Gastroesophageal sphincter (tissue), 4 donors: ENCODE results near the gene HTRA1. TPM values are rescaled to one million over a fixed set of nuclear protein-coding genes. Genes with fewer than 3 reads are reported as not detected.

Experiments
- ATAC-seq: fragments of 150-250 bp; one replicate; pipeline ENCODE4 v1.9.1; 2016; ENCODE audit warnings: mild to moderate bottlenecking, moderate library complexity
- H3K27ac ChIP-seq, 4 donors: fragments of 200-600 bp; sonication (generic) in 3 of 4; 1 replicate in 3 of 4; 2 replicates in 1 of 4; pipeline ENCODE4 v1.5.1; 2016 to 2019
- H3K27me3 ChIP-seq: fragments of 200-600 bp; sonication (generic); one replicate; pipeline ENCODE4 v1.5.1; 2019
- H3K36me3 ChIP-seq, 2 donors: fragments of 200-600 bp; sonication (generic); one replicate each; pipeline ENCODE4 v1.5.1; 2019; ENCODE audit warnings: control low read depth in 1 of 2
- H3K4me1 ChIP-seq, 3 donors: fragments of 200-600 bp; sonication (generic); 1 replicate in 2 of 3; 2 replicates in 1 of 3; pipeline ENCODE4 v1.5.1; 2016 to 2019; ENCODE audit warnings: control low read depth in 2 of 3
- H3K4me3 ChIP-seq, 2 donors: fragments of 200-600 bp; sonication (generic); one replicate each; pipeline ENCODE4 v1.5.1; 2019; ENCODE audit warnings: mild to moderate bottlenecking in 1 of 2, moderate library complexity in 1 of 2
- H3K9me3 ChIP-seq, 3 donors: fragments of 200-600 bp; sonication (generic); one replicate each; pipeline ENCODE4 v1.5.1; 2017 to 2019; ENCODE audit warnings: control low read depth in 2 of 3
- CTCF ChIP-seq, 4 experiments: fragments of 200-600 bp in 2 of 4; fragments of 450-650 bp in 2 of 4; sonication (generic) in 1 of 4; IDR thresholded peaks; one replicate each; pipeline ENCODE4 v1.5.1; 2017 to 2019; ENCODE audit warnings: antibody characterized with exemption in 4 of 4, mild to moderate bottlenecking in 2 of 4, moderate library complexity in 2 of 4
- EP300 ChIP-seq: sonication (generic); formaldehyde crosslinking; IDR thresholded peaks from one replicate; pipeline ENCODE4 v1.6.1; 2017; ENCODE audit warnings: antibody characterized with exemption, mild to moderate bottlenecking
- POLR2A ChIP-seq, 2 donors: fragments of 450-650 bp; IDR thresholded peaks; one replicate each; pipeline ENCODE4 v1.6.1; 2017; ENCODE audit warnings: antibody characterized with exemption in 2 of 2, mild to moderate bottlenecking in 2 of 2, moderate library complexity in 1 of 2
- POLR2AphosphoS5 ChIP-seq: sonication (generic); formaldehyde crosslinking; IDR thresholded peaks from one replicate; pipeline ENCODE4 v1.6.1; 2017; ENCODE audit warnings: antibody characterized with exemption
- WGBS, 2 donors: methylation state at CpG; one replicate each; pipeline ENCODE4 v1.1.5; 2018; ENCODE audit warnings: low coverage in 1 of 2; 5-methylcytosine and 5-hydroxymethylcytosine counted together
- total RNA-seq, 4 donors: library from RNA; depleted of rRNA; stranded (reverse); fragments of >200 nt; gene quantifications; one replicate each; pipeline ENCODE4 v1.1.0, GENCODE V29; 2016

The HTRA1 gene
- total RNA-seq, 4 donors from 2014 or later, result 107 to 137 (median 111) TPM

- Histone ChIP-seq H3K4me3 (no peak overlapping the region), H3K27ac (no peak overlapping the region), H3K9me3 (no peaks in the 10 kb centered on the region), H3K27me3 (no peaks in the 10 kb centered on the region), H3K4me1 (peaks cover 0 to 51% (median 33%) of the 10 kb centered on the region in 3 donors), H3K36me3 (no peaks in the 10 kb centered on the region)
- no peak for ATAC-seq
- WGBS, 2 donors, result 99 to 100% methylated on average over 1 to 4 of the region's 4 CpGs
- TF ChIP-seq CTCF (IDR thresholded peaks at IDR 0.05) (no peak), POLR2AphosphoS5 (no peak), POLR2A (IDR thresholded peaks at IDR 0.05) (no peak), EP300 (no peak)
These were observed 10.3 kb downstream of the HTRA1 start for GRCh38 chr10:122471531-122472177.

- Histone ChIP-seq H3K4me1 (peaks cover 0 to 64% (median 33%) of the 10 kb centered on the region in 3 donors), H3K36me3 (no peaks in the 10 kb centered on the region), H3K9me3 (no peaks in the 10 kb centered on the region), H3K4me3 (no peak overlapping the region), H3K27ac (no peak overlapping the region), H3K27me3 (no peaks in the 10 kb centered on the region)
- ATAC-seq, result no peak
- TF ChIP-seq EP300, result no peak
- no peak for TF ChIP-seq POLR2AphosphoS5
- no peak for TF ChIP-seq POLR2A (IDR thresholded peaks at IDR 0.05)
- no peak for TF ChIP-seq CTCF (IDR thresholded peaks at IDR 0.05)
- 81 to 88% methylated on average over 4 to 8 of the region's 8 CpGs for WGBS, 2 donors
These were observed 11.8 kb downstream of the HTRA1 start for GRCh38 chr10:122473116-122473515.

- TF ChIP-seq CTCF (IDR thresholded peaks at IDR 0.05), result no peak
- no peak for TF ChIP-seq POLR2AphosphoS5
- TF ChIP-seq POLR2A (IDR thresholded peaks at IDR 0.05), result no peak
- TF ChIP-seq EP300, result no peak
- no peaks in the 10 kb centered on the region for H3K36me3 ChIP-seq
- peaks cover 0 to 58% (median 28%) of the 10 kb centered on the region in 3 donors for H3K4me1 ChIP-seq
- WGBS, 2 donors, result 33 to 75% methylated on average over 8 to 9 of the region's 15 CpGs
- no peak overlapping the region for H3K4me3 ChIP-seq
- no peaks in the 10 kb centered on the region for H3K9me3 ChIP-seq
- H3K27me3 ChIP-seq, result no peaks in the 10 kb centered on the region
- H3K27ac ChIP-seq, result peak overlapping the region in 3 of 4 donors; percentile 59 to 67 (median 61)
- no peak for ATAC-seq
These were observed 12.9 kb downstream of the HTRA1 start for GRCh38 chr10:122474131-122474818.

DNA sequence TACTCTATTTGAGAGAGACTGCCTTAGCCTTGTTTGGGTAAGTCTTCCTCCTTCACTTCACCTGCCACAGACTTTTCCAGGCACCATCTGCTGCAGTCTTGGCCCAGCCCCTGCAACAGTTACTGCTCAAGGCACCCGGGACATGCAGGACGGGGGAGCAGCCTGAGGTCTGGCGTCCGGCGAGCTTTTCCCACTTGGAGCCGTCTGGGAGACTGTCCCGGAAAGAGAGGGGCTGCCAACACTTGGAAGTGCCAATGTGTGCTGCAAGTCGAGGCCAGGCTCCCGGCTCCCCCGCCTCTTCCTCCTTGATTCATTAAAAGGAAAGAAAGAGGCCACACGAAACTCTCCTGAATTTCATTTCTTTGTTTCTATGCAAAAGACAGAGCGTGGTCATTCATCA is 13.7 kb downstream of the HTRA1 start:
- ATAC-seq, result peak; percentile 75
- Histone ChIP-seq H3K4me1 (peaks cover 0 to 58% (median 24%) of the 10 kb centered on the region in 3 donors), H3K4me3 (no peak overlapping the region), H3K27me3 (no peaks in the 10 kb centered on the region), H3K27ac (peak overlapping the region in 3 of 4 donors; percentile 59 to 67 (median 61)), H3K9me3 (no peaks in the 10 kb centered on the region), H3K36me3 (no peaks in the 10 kb centered on the region)
- 32 to 43% methylated on average over 5 to 10 of the region's 12 CpGs for WGBS, 2 donors
- no peak for TF ChIP-seq POLR2A (IDR thresholded peaks at IDR 0.05)
- TF ChIP-seq POLR2AphosphoS5, result peak; percentile 36

GRCh38 chr10:122475591-122476332 is 14.4 kb downstream of the HTRA1 start:
- WGBS, 2 donors, result 33 to 57% methylated on average over 5 to 7 of the region's 16 CpGs
- H3K4me3 ChIP-seq, result no peak overlapping the region
- TF ChIP-seq EP300 (no peak), POLR2AphosphoS5 (no peak), CTCF (IDR thresholded peaks at IDR 0.05) (no peak), POLR2A (IDR thresholded peaks at IDR 0.05) (no peak)
- peaks cover 0 to 61% (median 24%) of the 10 kb centered on the region in 3 donors for H3K4me1 ChIP-seq
- no peaks in the 10 kb centered on the region for H3K9me3 ChIP-seq
- peak overlapping the region in 3 of 4 donors; percentile 59 to 67 (median 61) for H3K27ac ChIP-seq
- no peaks in the 10 kb centered on the region for H3K27me3 ChIP-seq
- no peaks in the 10 kb centered on the region for H3K36me3 ChIP-seq
- no peak for ATAC-seq
